HEK293T (cell line): ENCODE data around the gene OSTM1.

Experiments used
- CTCF ChIA-PET: fragments of 350-600 bp; formaldehyde crosslinking; extraction: SDS; loops from one replicate; lab custom pipeline; 2021; ENCODE audit warnings: antibody characterized with exemption, inconsistent platforms; lab: Yijun Ruan, JAX
- POLR2A ChIA-PET: fragments of 350-600 bp; formaldehyde crosslinking; extraction: SDS; loops from one replicate; lab custom pipeline; 2020; ENCODE audit warnings: antibody characterized with exemption, inconsistent platforms; lab: Yijun Ruan, JAX
- DNase-seq: peaks from one replicate; pipeline ENCODE4 v3.0.0; 2012; ENCODE audit warnings: mixed read lengths; ENCODE audit errors: extremely low spot score
- ARNT ChIP-seq: fragments of 450-650 bp; IDR thresholded peaks from 2 replicates; pipeline ENCODE4 v1.6.1; 2017; ENCODE audit warnings: mild to moderate bottlenecking
- BHLHE40 ChIP-seq: fragments of 450-650 bp; IDR thresholded peaks from 2 replicates; pipeline ENCODE4 v1.6.1; 2016; ENCODE audit warnings: mild to moderate bottlenecking, moderate library complexity, borderline replicate concordance
- CTBP1 ChIP-seq: fragments of 450-650 bp; IDR thresholded peaks from 2 replicates; pipeline ENCODE4 v1.6.1; 2016; ENCODE audit warnings: borderline replicate concordance
- ELF4 ChIP-seq: fragments of 450-650 bp; IDR thresholded peaks from 2 replicates; pipeline ENCODE4 v1.6.1; 2017; ENCODE audit warnings: antibody characterized with exemption
- FOXA1 ChIP-seq: fragments of 450-650 bp; IDR thresholded peaks from 2 replicates; pipeline ENCODE4 v1.6.1; 2016; ENCODE audit warnings: mild to moderate bottlenecking
- FOXK2 ChIP-seq: fragments of 450-650 bp; IDR thresholded peaks from 2 replicates; pipeline ENCODE4 v1.6.1; 2016; ENCODE audit warnings: mild to moderate bottlenecking
- FOXM1 ChIP-seq: fragments of 450-650 bp; IDR thresholded peaks from 2 replicates; pipeline ENCODE4 v1.6.1; 2017; ENCODE audit warnings: mild to moderate bottlenecking, borderline replicate concordance
- HDGF ChIP-seq: fragments of 450-650 bp; IDR thresholded peaks from 2 replicates; pipeline ENCODE4 v1.6.1; 2017; ENCODE audit warnings: antibody characterized with exemption, borderline replicate concordance
- L3MBTL2 ChIP-seq: fragments of 450-650 bp; conservative IDR thresholded peaks from 2 replicates; pipeline ENCODE4 v1.6.1; 2016; ENCODE audit warnings: mild to moderate bottlenecking
- LEF1 ChIP-seq: fragments of 450-650 bp; IDR thresholded peaks from 2 replicates; pipeline ENCODE4 v1.6.1; 2017; ENCODE audit warnings: mild to moderate bottlenecking, borderline replicate concordance
- NFRKB ChIP-seq: fragments of 450-650 bp; IDR thresholded peaks from 2 replicates; pipeline ENCODE4 v1.6.1; 2016; ENCODE audit warnings: mild to moderate bottlenecking, moderate library complexity
- PKNOX1 ChIP-seq: fragments of 450-650 bp; IDR thresholded peaks from 2 replicates; pipeline ENCODE4 v1.6.1; 2016
- SP1 ChIP-seq: fragments of 450-650 bp; IDR thresholded peaks from 2 replicates; pipeline ENCODE4 v1.6.1; 2017
- SUZ12 ChIP-seq: fragments of 450-650 bp; IDR thresholded peaks from 2 replicates; pipeline ENCODE4 v1.6.1; 2016; ENCODE audit warnings: mild to moderate bottlenecking
- TARDBP ChIP-seq: fragments of 450-650 bp; IDR thresholded peaks from 2 replicates; pipeline ENCODE4 v1.6.1; 2016
- ZNF384 ChIP-seq: fragments of 450-650 bp; IDR thresholded peaks from 2 replicates; pipeline ENCODE4 v1.6.1; 2016

The OSTM1 gene

GRCh38 chr6:108093781-108094300 is 19.3 kb upstream of the OSTM1 start:
- CTCF ChIA-PET: no interaction called here

GRCh38 chr6:108091288-108091687 is 16.7 kb upstream of the OSTM1 start:
- TF ChIP-seq FOXK2 (no peak), SUZ12 (no peak), FOXA1 (no peak), TARDBP (no peak), PKNOX1 (no peak), ARNT (no peak), BHLHE40 (no peak), NFRKB (no peak), HDGF (no peak), ZNF384 (no peak), LEF1 (no peak), CTBP1 (no peak), FOXM1 (no peak)
- DNase-seq: no peak
- ChIA-PET CTCF (interaction anchor here (1.4 kb wide), 1 partner anchor 11 kb away, joined by 3 read pairs; no protein-coding TSS in a partner anchor), POLR2A (no interaction called here)

More at GRCh38 chr6:108093781-108094300, 19.3 kb upstream of the OSTM1 start:
- TF ChIP-seq TARDBP (no peak), SP1 (no peak), FOXK2 (no peak), ARNT (no peak)
- POLR2A ChIA-PET: no interaction called here
- DNase-seq: no peak

- POLR2A ChIA-PET: no interaction called here
- CTCF ChIA-PET: no interaction called here
- no peak for TF ChIP-seq FOXM1
- TF ChIP-seq SP1: no peak
- no peak for TF ChIP-seq ELF4
- TF ChIP-seq ARNT: no peak
- TF ChIP-seq PKNOX1: no peak
- TF ChIP-seq CTBP1: no peak
- no peak for TF ChIP-seq SUZ12
- no peak for TF ChIP-seq NFRKB
- no peak for TF ChIP-seq L3MBTL2
- TF ChIP-seq FOXA1: no peak
- TF ChIP-seq LEF1: no peak
- TF ChIP-seq FOXK2: no peak
- no peak for DNase-seq
Measured at GRCh38 chr6:108083349-108083748, 8.8 kb upstream of the OSTM1 start.

GRCh38 chr6:108082539-108082938 is 8.0 kb upstream of the OSTM1 start:
- TF ChIP-seq L3MBTL2 (no peak), CTBP1 (no peak), HDGF (no peak)
- POLR2A ChIA-PET: no interaction called here
- DNase-seq: no peak
- CTCF ChIA-PET: no interaction called here

GRCh38 chr6:108080010-108080780 is 5.7 kb upstream of the OSTM1 start:
- CTCF ChIA-PET: interaction anchor here (0.9 kb wide), 1 partner anchor 11 kb away, joined by 3 read pairs; no protein-coding TSS in a partner anchor
- POLR2A ChIA-PET: interaction anchor here (0.9 kb wide), 1 partner anchor 412 kb away, joined by 3 read pairs; no protein-coding TSS in a partner anchor
- TF ChIP-seq HDGF: no peak
- no peak for TF ChIP-seq SP1
- no peak for TF ChIP-seq L3MBTL2
- no peak for TF ChIP-seq BHLHE40
- no peak for TF ChIP-seq LEF1
- no peak for TF ChIP-seq NFRKB
- TF ChIP-seq CTBP1: no peak
- no peak for TF ChIP-seq ARNT
- no peak for TF ChIP-seq SUZ12
- no peak for TF ChIP-seq TARDBP
- no peak for TF ChIP-seq ZNF384
- TF ChIP-seq FOXK2: no peak
- TF ChIP-seq PKNOX1: no peak
- no peak for TF ChIP-seq ELF4
- no peak for TF ChIP-seq FOXM1
- no peak for TF ChIP-seq FOXA1
- DNase-seq: no peak

- no peak for DNase-seq
- ChIA-PET POLR2A (no interaction called here), CTCF (no interaction called here)
- TF ChIP-seq BHLHE40 (no peak), ZNF384 (no peak), NFRKB (no peak), SP1 (no peak), SUZ12 (no peak), PKNOX1 (no peak), ELF4 (no peak), HDGF (no peak)
Measured at GRCh38 chr6:108078191-108078590, 3.6 kb upstream of the OSTM1 start.
